Activated T-cell treated with anti-CD3 and anti-CD28 coated beads, Interleukin-2, amount 50 U/mL, for 72 hours (primary cell): ENCODE results near the gene CYBA. TPM values are rescaled to one million over a fixed set of nuclear protein-coding genes. Genes with fewer than 3 reads are reported as not detected.

Experiments used
- ATAC-seq, 2 donors: fragments of 150-1000 bp; cut with Tn5 transposase; replicated peaks in 1 of 2; 2 replicates each; pipeline ENCODE4 v1.10.0; 2021; ENCODE audit warnings: moderate library complexity in 2 of 2, mild to moderate bottlenecking in 1 of 2
- DNase-seq, 2 donors: peaks; one replicate each; pipeline ENCODE4 v3.0.0; 2021 to 2022; ENCODE audit warnings: mixed read lengths in 1 of 2
- H3K27ac Mint-ChIP-seq: one replicate; pipeline ENCODE4 v1.8.0; 2022; ENCODE audit warnings: mild to moderate bottlenecking, moderate library complexity, mixed read lengths
- H3K27me3 Mint-ChIP-seq: one replicate; pipeline ENCODE4 v1.8.0; 2022; ENCODE audit warnings: low read depth, mixed read lengths
- H3K36me3 Mint-ChIP-seq, 2 donors: one replicate each; pipeline ENCODE4 v1.8.0; 2022; ENCODE audit warnings: mixed read lengths in 2 of 2, mild to moderate bottlenecking in 1 of 2; ENCODE audit not compliant: insufficient read depth in 2 of 2
- H3K4me1 Mint-ChIP-seq: one replicate; pipeline ENCODE4 v1.8.0; 2022; ENCODE audit warnings: low read depth, mixed read lengths
- H3K4me3 Mint-ChIP-seq, 2 donors: one replicate each; pipeline ENCODE4 v1.8.0; 2022; ENCODE audit warnings: mild to moderate bottlenecking in 2 of 2, mixed read lengths in 2 of 2, moderate library complexity in 2 of 2
- H3K9me3 Mint-ChIP-seq, 2 donors: one replicate each; pipeline ENCODE4 v1.8.0; 2022; ENCODE audit warnings: mixed read lengths in 2 of 2
- total RNA-seq, 2 donors: library from RNA; stranded (reverse); gene quantifications; one replicate each; pipeline ENCODE4 v1.2.3, GENCODE V29; 2022

The CYBA gene
- total RNA-seq, 2 donors from 2014 or later: 199 to 318 TPM

GRCh38 chr16:88653596-88654362, 2.9 kb upstream of the CYBA start:
- DNase-seq: no peak

GRCh38 chr16:88653101-88653500, 2.2 kb upstream of the CYBA start:
- no peak for DNase-seq
- Mint-ChIP-seq H3K4me1 (peaks cover 14% of the 10 kb centered on the region), H3K36me3 (peaks cover 8 to 9% of the 10 kb centered on the region in 2 donors), H3K27me3 (no peaks in the 10 kb centered on the region), H3K9me3 (no peaks in the 10 kb centered on the region), H3K4me3 (no peak overlapping the region), H3K27ac (no peak overlapping the region)
- ATAC-seq: no peak

More at GRCh38 chr16:88653596-88654362, 2.9 kb upstream of the CYBA start:
- ATAC-seq: no peak
- Mint-ChIP-seq H3K4me1 (peaks cover 14% of the 10 kb centered on the region), H3K4me3 (no peak overlapping the region), H3K27me3 (no peaks in the 10 kb centered on the region), H3K27ac (no peak overlapping the region), H3K36me3 (peaks cover 8 to 9% of the 10 kb centered on the region in 2 donors), H3K9me3 (no peaks in the 10 kb centered on the region)

GRCh38 chr16:88652762-88653063, 1.9 kb upstream of the CYBA start:
- ATAC-seq: no peak
- Mint-ChIP-seq H3K27ac (no peak overlapping the region), H3K36me3 (peaks cover 8 to 9% of the 10 kb centered on the region in 2 donors), H3K4me3 (no peak overlapping the region), H3K27me3 (no peaks in the 10 kb centered on the region), H3K9me3 (no peaks in the 10 kb centered on the region), H3K4me1 (peaks cover 14% of the 10 kb centered on the region)
- DNase-seq: no peak

GRCh38 chr16:88651989-88652761, 1.3 kb upstream of the CYBA start:
- Mint-ChIP-seq H3K4me1 (peaks cover 14% of the 10 kb centered on the region), H3K36me3 (peaks cover 8 to 9% of the 10 kb centered on the region in 2 donors), H3K9me3 (no peaks in the 10 kb centered on the region), H3K4me3 (peak overlapping the region; percentile 92 to 93), H3K27me3 (no peaks in the 10 kb centered on the region), H3K27ac (peak overlapping the region; percentile 38)
- ATAC-seq: no peak
- DNase-seq: no peak

- Mint-ChIP-seq H3K36me3 (peaks cover 8 to 9% of the 10 kb centered on the region in 2 donors), H3K27ac (peak overlapping the region; percentile 59), H3K27me3 (no peaks in the 10 kb centered on the region), H3K4me3 (peak overlapping the region; percentile 92 to 93), H3K4me1 (peaks cover 14% of the 10 kb centered on the region), H3K9me3 (no peaks in the 10 kb centered on the region)
- peak; percentile 86 to 93 for DNase-seq
- peak; percentile 87 to 93 for ATAC-seq
These were observed 579 bp upstream of the CYBA start for GRCh38 chr16:88651276-88651988.

- peak overlapping the region; percentile 42 for H3K27ac Mint-ChIP-seq
These were observed 717 bp downstream of the CYBA start for GRCh38 chr16:88649924-88650748.

GRCh38 chr16:88649195-88649923, 1.5 kb downstream of the CYBA start:
- Mint-ChIP-seq H3K27me3 (no peaks in the 10 kb centered on the region), H3K4me1 (peaks cover 14% of the 10 kb centered on the region), H3K9me3 (no peaks in the 10 kb centered on the region), H3K4me3 (peak overlapping the region; percentile 92 to 93), H3K36me3 (peaks cover 4 to 10% of the 10 kb centered on the region in 2 donors), H3K27ac (peak overlapping the region; percentile 2)
- ATAC-seq (no peak), DNase-seq (no peak)

More at GRCh38 chr16:88649924-88650748, 717 bp downstream of the CYBA start:
- no peaks in the 10 kb centered on the region for H3K9me3 Mint-ChIP-seq
- H3K36me3 Mint-ChIP-seq: peaks cover 7 to 8% of the 10 kb centered on the region in 2 donors
- ATAC-seq (peak; percentile 2 to 3), DNase-seq (peak; percentile 45 to 46)
- H3K4me1 Mint-ChIP-seq: peaks cover 14% of the 10 kb centered on the region
- peak overlapping the region; percentile 92 to 93 for H3K4me3 Mint-ChIP-seq
- no peaks in the 10 kb centered on the region for H3K27me3 Mint-ChIP-seq

GRCh38 chr16:88647178-88648070, 3.4 kb downstream of the CYBA start:
- no peak for DNase-seq
- Mint-ChIP-seq H3K36me3 (peaks cover 4 to 8% of the 10 kb centered on the region in 2 donors), H3K27ac (no peak overlapping the region), H3K27me3 (no peaks in the 10 kb centered on the region), H3K9me3 (no peaks in the 10 kb centered on the region), H3K4me1 (peaks cover 14% of the 10 kb centered on the region), H3K4me3 (no peak overlapping the region)
- no peak for ATAC-seq

GRCh38 chr16:88646345-88647034, 4.4 kb downstream of the CYBA start:
- no peaks in the 10 kb centered on the region for H3K9me3 Mint-ChIP-seq
- H3K4me3 Mint-ChIP-seq: no peak overlapping the region
- no peaks in the 10 kb centered on the region for H3K27me3 Mint-ChIP-seq
- peaks cover 11% of the 10 kb centered on the region for H3K4me1 Mint-ChIP-seq
- peaks cover 4 to 8% of the 10 kb centered on the region in 2 donors for H3K36me3 Mint-ChIP-seq
- DNase-seq (no peak), ATAC-seq (no peak)
- no peak overlapping the region for H3K27ac Mint-ChIP-seq

- no peak overlapping the region for H3K4me3 Mint-ChIP-seq
- no peak for DNase-seq
- no peak overlapping the region for H3K27ac Mint-ChIP-seq
- H3K36me3 Mint-ChIP-seq: peaks cover 4 to 8% of the 10 kb centered on the region in 2 donors
- H3K4me1 Mint-ChIP-seq: peaks cover 6% of the 10 kb centered on the region
- H3K9me3 Mint-ChIP-seq: no peaks in the 10 kb centered on the region
- no peaks in the 10 kb centered on the region for H3K27me3 Mint-ChIP-seq
- ATAC-seq: no peak
These were observed 4.9 kb downstream of the CYBA start for GRCh38 chr16:88645941-88646340.

- H3K27me3 Mint-ChIP-seq: peaks cover 3% of the 10 kb centered on the region
- DNase-seq: no peak
- no peak overlapping the region for H3K27ac Mint-ChIP-seq
- ATAC-seq: no peak
- peaks cover 8% of the 10 kb centered on the region for H3K4me1 Mint-ChIP-seq
- no peaks in the 10 kb centered on the region for H3K9me3 Mint-ChIP-seq
- no peak overlapping the region for H3K4me3 Mint-ChIP-seq
- H3K36me3 Mint-ChIP-seq: peaks cover 4 to 8% of the 10 kb centered on the region in 2 donors
These were observed 5.4 kb downstream of the CYBA start for GRCh38 chr16:88645455-88645854.
